SK-N-SH treated with all-trans-retinoic acid at 6 μM for 48 hours (cell line): Measurements from ENCODE around the gene LINGO3.

Source experiments
- ATAC-seq: fragments of 200-7000 bp; cut with Tn5 transposase; 3 replicates; pipeline ENCODE4 v1.9.1; 2020; ENCODE audit warnings: mild to moderate bottlenecking, moderate library complexity
- BACH2 ChIP-seq: fragments of 250-450 bp; sonication (Bioruptor Pico); IDR thresholded peaks from 2 replicates; pipeline ENCODE4 v1.9.0; 2021; ENCODE audit warnings: mild to moderate bottlenecking, borderline replicate concordance
- CSDC2 ChIP-seq: fragments of 250-450 bp; sonication (Bioruptor Pico); IDR thresholded peaks from 2 replicates; pipeline ENCODE4 v1.5.0; 2020; ENCODE audit warnings: mild to moderate bottlenecking, moderate library complexity
- CSRNP3 ChIP-seq: fragments of 250-450 bp; sonication (Bioruptor Pico); IDR thresholded peaks from 2 replicates; pipeline ENCODE4 v1.5.1; 2021; ENCODE audit warnings: mild to moderate bottlenecking, moderate library complexity
- ESRRG ChIP-seq: fragments of 250-450 bp; sonication (Bioruptor Pico); IDR thresholded peaks from 2 replicates; pipeline ENCODE4 v1.6.1; 2021; ENCODE audit warnings: mild to moderate bottlenecking
- GLIS3 ChIP-seq: fragments of 250-450 bp; sonication (Bioruptor Pico); IDR thresholded peaks from 2 replicates; pipeline ENCODE4 v1.5.0; 2020; ENCODE audit warnings: mild to moderate bottlenecking, moderate library complexity
- ISL1 ChIP-seq: fragments of 250-450 bp; sonication (Bioruptor Pico); IDR thresholded peaks from 2 replicates; pipeline ENCODE4 v2.1.2; 2022; ENCODE audit warnings: mild to moderate bottlenecking, moderate library complexity
- OSR1 ChIP-seq: fragments of 250-450 bp; sonication (Bioruptor Pico); IDR thresholded peaks from 2 replicates; pipeline ENCODE4 v1.8.0; 2022; ENCODE audit warnings: moderate library complexity, mild to moderate bottlenecking, inconsistent platforms
- PATZ1 ChIP-seq: fragments of 250-450 bp; sonication (Bioruptor Pico); IDR thresholded peaks from 2 replicates; pipeline ENCODE4 v1.8.0; 2020; ENCODE audit warnings: mild to moderate bottlenecking, moderate library complexity, borderline replicate concordance
- PPARA ChIP-seq: fragments of 250-450 bp; sonication (Bioruptor Pico); IDR thresholded peaks from 2 replicates; pipeline ENCODE4 v1.5.0; 2020; ENCODE audit warnings: mild to moderate bottlenecking, borderline replicate concordance
- SNAI2 ChIP-seq: fragments of 250-450 bp; sonication (Bioruptor Pico); IDR thresholded peaks from 2 replicates; pipeline ENCODE4 v1.5.0; 2020; ENCODE audit warnings: mild to moderate bottlenecking, moderate library complexity
- TCF4 ChIP-seq: fragments of 250-450 bp; sonication (Bioruptor Pico); IDR thresholded peaks from 2 replicates; pipeline ENCODE4 v1.8.0; 2021; ENCODE audit warnings: mild to moderate bottlenecking, moderate library complexity, borderline replicate concordance
- TOX ChIP-seq: fragments of 250-450 bp; sonication (Bioruptor Pico); IDR thresholded peaks from 2 replicates; pipeline ENCODE4 v1.8.0; 2021; ENCODE audit warnings: mild to moderate bottlenecking, moderate library complexity, borderline replicate concordance
- ZC3H10 ChIP-seq: fragments of 250-450 bp; sonication (Bioruptor Pico); IDR thresholded peaks from 2 replicates; pipeline ENCODE4 v1.5.1; 2021; ENCODE audit warnings: mild to moderate bottlenecking, moderate library complexity
- ZFP3 ChIP-seq: fragments of 250-450 bp; sonication (Bioruptor Pico); IDR thresholded peaks from 2 replicates; pipeline ENCODE4 v1.5.0; 2020; ENCODE audit warnings: mild to moderate bottlenecking, moderate library complexity
- ZFP30 ChIP-seq: fragments of 450-650 bp; formaldehyde crosslinking; IDR thresholded peaks from 2 replicates; pipeline ENCODE4 v1.5.0; 2022; ENCODE audit warnings: mild to moderate bottlenecking, moderate library complexity
- ZNF565 ChIP-seq: fragments of 450-650 bp; formaldehyde crosslinking; conservative IDR thresholded peaks from 2 replicates; pipeline ENCODE4 v1.5.0; 2020; ENCODE audit warnings: low read depth, mild to moderate bottlenecking, moderate library complexity
- ZNF70 ChIP-seq: fragments of 450-650 bp; formaldehyde crosslinking; IDR thresholded peaks from 2 replicates; pipeline ENCODE4 v1.5.0; 2020; ENCODE audit warnings: mild to moderate bottlenecking, moderate library complexity
- ZNF8 ChIP-seq: fragments of 450-650 bp; formaldehyde crosslinking; IDR thresholded peaks from 2 replicates; pipeline ENCODE4 v1.5.0; 2020; ENCODE audit warnings: mild to moderate bottlenecking, moderate library complexity
- TF ChIP-seq, protein P1 (sequence below): fragments of 250-450 bp; sonication (Bioruptor Pico); IDR thresholded peaks from 2 replicates; pipeline ENCODE4 v1.8.0; 2021; ENCODE audit warnings: low read depth, mild to moderate bottlenecking, moderate library complexity, borderline replicate concordance

The LINGO3 gene, protein sequence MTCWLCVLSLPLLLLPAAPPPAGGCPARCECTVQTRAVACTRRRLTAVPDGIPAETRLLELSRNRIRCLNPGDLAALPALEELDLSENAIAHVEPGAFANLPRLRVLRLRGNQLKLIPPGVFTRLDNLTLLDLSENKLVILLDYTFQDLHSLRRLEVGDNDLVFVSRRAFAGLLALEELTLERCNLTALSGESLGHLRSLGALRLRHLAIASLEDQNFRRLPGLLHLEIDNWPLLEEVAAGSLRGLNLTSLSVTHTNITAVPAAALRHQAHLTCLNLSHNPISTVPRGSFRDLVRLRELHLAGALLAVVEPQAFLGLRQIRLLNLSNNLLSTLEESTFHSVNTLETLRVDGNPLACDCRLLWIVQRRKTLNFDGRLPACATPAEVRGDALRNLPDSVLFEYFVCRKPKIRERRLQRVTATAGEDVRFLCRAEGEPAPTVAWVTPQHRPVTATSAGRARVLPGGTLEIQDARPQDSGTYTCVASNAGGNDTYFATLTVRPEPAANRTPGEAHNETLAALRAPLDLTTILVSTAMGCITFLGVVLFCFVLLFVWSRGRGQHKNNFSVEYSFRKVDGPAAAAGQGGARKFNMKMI

DNA sequence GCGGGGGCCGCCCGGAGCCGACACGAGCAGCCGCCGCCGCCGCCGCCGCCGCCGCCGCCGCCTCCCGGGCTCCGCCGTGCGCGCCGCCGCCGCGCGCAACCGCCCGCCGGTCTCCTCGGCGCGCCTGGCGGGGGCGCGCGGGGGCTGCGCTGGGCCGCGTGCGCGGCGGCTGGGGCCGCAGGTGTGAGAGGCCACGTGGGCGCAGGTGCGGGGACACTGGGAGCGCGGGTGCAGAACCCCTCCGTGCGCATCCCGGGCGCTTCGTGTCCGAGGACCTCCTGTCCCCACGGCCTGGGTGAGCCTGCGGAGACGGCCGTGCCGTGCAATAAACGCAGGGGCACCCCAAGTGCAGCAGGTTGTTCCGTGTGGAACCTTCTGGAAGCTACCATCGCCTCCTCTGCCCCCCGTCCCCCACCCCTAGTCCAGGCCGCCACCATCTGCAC lies at the start of gene LINGO3:
Gene LINGO3 (minus strand): TSS at position 41 of the 443 bp plus-strand sequence. CDS start 16,378 bp downstream, outside the sequence.
- no peak for TF ChIP-seq ZNF8
- TF ChIP-seq ZNF565 (CRISPR knock-in tag): no peak
- TF ChIP-seq ISL1 (CRISPR knock-in tag): no peak
- no peak for TF ChIP-seq ZNF70 (CRISPR knock-in tag)
- no peak for TF ChIP-seq GLIS3 (CRISPR knock-in tag)
- no peak for TF ChIP-seq PPARA (CRISPR knock-in tag)
- TF ChIP-seq, all 23 proteins: peak for 0
- ATAC-seq: no peak

DNA sequence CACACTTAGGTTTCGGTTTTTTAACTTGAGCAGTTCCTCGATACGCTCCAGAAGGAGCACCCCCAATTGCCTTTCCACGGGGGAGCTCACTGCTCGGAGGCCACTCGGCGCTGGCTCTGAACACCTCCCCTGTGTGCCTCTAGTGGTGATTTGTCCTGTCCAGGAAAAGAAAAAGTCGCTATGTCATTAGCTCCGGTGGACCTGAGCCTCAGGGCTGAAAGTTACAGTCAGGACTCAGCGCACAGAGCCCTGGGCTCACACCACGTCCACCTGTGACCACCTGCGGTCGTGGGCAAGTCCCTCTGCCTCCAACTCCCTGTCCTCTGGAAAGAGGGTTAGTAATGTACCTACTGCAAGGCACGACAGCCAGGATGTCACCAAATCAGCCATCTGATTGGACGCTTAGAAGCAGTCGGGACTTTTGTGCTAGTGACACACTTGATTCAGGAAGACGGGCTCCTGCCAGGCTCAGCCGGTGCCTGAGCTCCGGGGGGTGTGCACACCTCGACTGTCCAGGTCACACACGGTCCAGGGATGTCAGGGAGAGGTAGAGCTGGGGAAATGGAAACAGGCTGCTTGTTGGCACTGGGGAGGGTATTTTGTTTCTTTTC lies 48.2 kb upstream of the LINGO3 start:
- no peak for ATAC-seq
- TF ChIP-seq SNAI2 (CRISPR knock-in tag): no peak

DNA sequence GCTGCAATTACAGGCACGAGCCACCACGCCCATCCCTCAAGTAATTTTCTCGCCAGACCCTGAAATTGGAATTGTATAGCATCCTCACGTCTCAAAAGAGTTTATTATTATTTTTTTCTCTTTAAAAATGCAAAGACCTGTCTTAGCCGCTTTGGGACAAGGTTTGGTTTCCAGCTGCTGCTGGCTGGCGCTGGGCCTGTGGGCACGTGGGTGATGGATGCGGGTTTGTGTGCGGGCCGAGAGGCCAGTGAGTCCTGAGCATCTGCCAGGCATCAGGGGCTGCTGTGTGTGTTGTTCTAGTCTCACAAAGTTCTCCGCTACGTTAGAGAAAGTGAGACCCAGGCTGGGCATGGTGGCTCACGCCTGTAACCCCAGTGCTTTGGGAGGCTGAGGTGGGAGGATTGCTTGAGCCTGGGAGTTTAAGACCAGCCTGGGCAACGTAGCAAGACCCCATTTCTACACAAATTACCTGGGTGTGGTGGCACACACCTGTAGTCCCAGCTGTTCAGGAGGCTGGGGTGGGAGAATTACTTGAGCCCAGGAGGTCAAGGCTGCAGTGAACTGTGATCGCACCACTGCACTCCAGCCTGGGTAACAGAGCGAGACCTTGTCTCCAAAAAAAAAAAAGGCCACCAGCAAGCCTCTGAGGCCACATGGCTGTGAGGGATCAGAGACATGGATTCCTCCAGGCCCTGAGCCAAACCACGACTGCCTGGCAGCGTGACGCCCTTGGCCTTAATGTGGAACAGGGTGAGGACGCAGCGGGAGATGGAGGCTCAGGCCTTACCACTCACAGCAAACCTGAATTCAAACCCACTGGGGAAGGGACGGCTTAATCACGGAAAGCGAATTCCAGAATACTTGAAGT lies 47.4 kb upstream of the LINGO3 start:
- no peak for ATAC-seq
- TF ChIP-seq PATZ1 (CRISPR knock-in tag) (no peak), CSDC2 (CRISPR knock-in tag) (no peak), GLIS3 (CRISPR knock-in tag) (no peak), OSR1 (CRISPR knock-in tag) (no peak), BACH2 (CRISPR knock-in tag) (no peak), CSRNP3 (CRISPR knock-in tag) (no peak), ZFP30 (CRISPR knock-in tag) (no peak), ESRRG (no peak), TOX (CRISPR knock-in tag) (no peak), ZNF70 (CRISPR knock-in tag) (no peak)
- TF ChIP-seq, protein P1, sequence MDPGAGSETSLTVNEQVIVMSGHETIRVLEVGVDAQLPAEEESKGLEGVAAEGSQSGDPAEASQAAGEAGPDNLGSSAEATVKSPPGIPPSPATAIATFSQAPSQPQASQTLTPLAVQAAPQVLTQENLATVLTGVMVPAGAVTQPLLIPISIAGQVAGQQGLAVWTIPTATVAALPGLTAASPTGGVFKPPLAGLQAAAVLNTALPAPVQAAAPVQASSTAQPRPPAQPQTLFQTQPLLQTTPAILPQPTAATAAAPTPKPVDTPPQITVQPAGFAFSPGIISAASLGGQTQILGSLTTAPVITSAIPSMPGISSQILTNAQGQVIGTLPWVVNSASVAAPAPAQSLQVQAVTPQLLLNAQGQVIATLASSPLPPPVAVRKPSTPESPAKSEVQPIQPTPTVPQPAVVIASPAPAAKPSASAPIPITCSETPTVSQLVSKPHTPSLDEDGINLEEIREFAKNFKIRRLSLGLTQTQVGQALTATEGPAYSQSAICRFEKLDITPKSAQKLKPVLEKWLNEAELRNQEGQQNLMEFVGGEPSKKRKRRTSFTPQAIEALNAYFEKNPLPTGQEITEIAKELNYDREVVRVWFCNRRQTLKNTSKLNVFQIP: no peak

GRCh38 chr19:2354670-2355069 lies 46.7 kb upstream of the LINGO3 start:
- peak; percentile 13; the same call in 1 of the 3 replicates for ATAC-seq
- TF ChIP-seq ZNF565 (CRISPR knock-in tag) (no peak), ZC3H10 (no peak), GLIS3 (CRISPR knock-in tag) (no peak), BACH2 (CRISPR knock-in tag) (no peak)

DNA sequence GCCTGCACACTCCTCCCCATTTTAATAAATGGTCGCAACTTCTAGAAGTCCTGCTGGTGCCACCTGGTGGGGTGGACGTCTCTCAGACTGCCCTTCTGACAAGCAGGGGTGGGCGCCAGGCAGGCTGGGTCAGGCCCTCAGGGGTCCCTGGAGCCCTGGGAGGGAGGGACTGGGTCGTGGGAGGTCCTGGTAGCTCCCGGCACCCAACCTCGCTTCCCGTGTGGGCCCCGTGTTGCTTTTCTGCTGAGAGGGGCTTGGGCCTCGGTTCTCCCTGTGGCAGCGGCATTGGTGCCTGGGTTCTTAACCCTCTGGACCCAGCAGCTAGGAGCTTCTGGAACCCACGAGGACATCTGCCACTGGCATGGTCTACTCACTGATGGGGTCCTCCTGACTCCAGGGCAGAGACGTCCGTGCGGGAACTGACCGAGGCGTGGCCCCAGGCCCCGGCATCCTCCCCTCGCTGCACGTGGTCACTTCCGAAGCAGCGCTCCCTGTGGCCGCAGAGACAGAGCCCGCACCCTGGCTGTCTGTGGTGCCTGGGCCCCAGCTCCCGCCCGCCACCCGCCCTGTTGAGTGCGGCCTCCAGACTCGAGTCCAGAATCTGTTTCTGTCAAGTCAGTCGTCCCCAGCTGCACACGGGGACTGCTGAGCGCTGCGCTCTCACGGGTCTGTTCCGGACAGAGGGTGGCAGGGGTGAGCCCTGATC lies 46.1 kb upstream of the LINGO3 start:
- no peak for ATAC-seq
- TF ChIP-seq PATZ1 (CRISPR knock-in tag) (no peak), TCF4 (CRISPR knock-in tag) (no peak), ZFP3 (CRISPR knock-in tag) (no peak), CSRNP3 (CRISPR knock-in tag) (no peak), OSR1 (CRISPR knock-in tag) (no peak), ZNF8 (no peak), ZNF565 (CRISPR knock-in tag) (no peak), ZNF70 (CRISPR knock-in tag) (no peak)
